GM23338 (cell line): ENCODE results near the gene HMCN2. TPM values are rescaled to one million over a fixed set of nuclear protein-coding genes. Genes with fewer than 3 reads are reported as not detected.

Source experiments
- ATAC-seq: fragments of 200-7000 bp; cut with Tn5 transposase; 3 replicates; pipeline ENCODE4 v1.9.1; 2020
- DNase-seq: peaks from one replicate; pipeline ENCODE4 v3.0.0-alpha.2; 2015; ENCODE audit warnings: low spot score
- H2AFZ ChIP-seq: fragments of 200-600 bp; sonication (generic); 2 replicates; pipeline ENCODE4 v1.8.0; 2016; ENCODE audit warnings: antibody characterized with exemption, mild to moderate bottlenecking, moderate library complexity
- H3F3A ChIP-seq: fragments of 200-600 bp; sonication (generic); replicated peaks from 2 replicates; pipeline ENCODE4 v1.8.0; 2017; ENCODE audit warnings: antibody characterized with exemption, mixed run types, low read depth
- H3K27ac ChIP-seq: fragments of 200-600 bp; sonication (generic); 2 replicates; pipeline ENCODE4 v1.6.1; 2016; ENCODE audit warnings: low read depth
- H3K27me3 ChIP-seq: fragments of 200-600 bp; sonication (generic); 2 replicates; pipeline ENCODE4 v1.8.0; 2016; ENCODE audit warnings: mild to moderate bottlenecking, mixed run types, moderate library complexity; ENCODE audit not compliant: insufficient read depth
- H3K36me3 ChIP-seq: fragments of 200-600 bp; sonication (generic); 2 replicates; pipeline ENCODE4 v1.8.0; 2016; ENCODE audit warnings: mild to moderate bottlenecking; ENCODE audit not compliant: insufficient read depth
- H3K4me1 ChIP-seq: fragments of 200-600 bp; sonication (generic); 2 replicates; pipeline ENCODE4 v1.8.0; 2016; ENCODE audit warnings: mild to moderate bottlenecking, moderate library complexity; ENCODE audit not compliant: insufficient read depth
- H3K4me2 ChIP-seq: fragments of 200-600 bp; sonication (generic); 2 replicates; pipeline ENCODE4 v1.7.1; 2017; ENCODE audit warnings: mixed run types
- H3K4me3 ChIP-seq: fragments of 200-600 bp; sonication (generic); 2 replicates; pipeline ENCODE4 v1.6.1; 2016; ENCODE audit warnings: mixed run types
- H3K79me2 ChIP-seq: fragments of 200-600 bp; sonication (generic); replicated peaks from 2 replicates; pipeline ENCODE4 v1.8.0; 2017; ENCODE audit warnings: mild to moderate bottlenecking; ENCODE audit not compliant: insufficient read depth
- H3K9me2 ChIP-seq: fragments of 200-600 bp; sonication (generic); 2 replicates; pipeline ENCODE4 v1.8.0; 2017; ENCODE audit not compliant: insufficient read depth
- H4K20me1 ChIP-seq: fragments of 200-600 bp; sonication (generic); replicated peaks from 2 replicates; pipeline ENCODE4 v1.8.0; 2017; ENCODE audit warnings: mild to moderate bottlenecking; ENCODE audit not compliant: insufficient read depth
- H3K27ac Mint-ChIP-seq: 2 replicates; pipeline ENCODE4 v1.8.0; 2020; ENCODE audit warnings: inconsistent platforms, mild to moderate bottlenecking, moderate library complexity, mixed read lengths
- H3K27me3 Mint-ChIP-seq: 3 replicates; pipeline ENCODE4 v1.8.0; 2022; ENCODE audit warnings: low read depth, mild to moderate bottlenecking, moderate library complexity, mixed read lengths, inconsistent platforms; ENCODE audit not compliant: insufficient read depth, poor library complexity
- H3K36me3 Mint-ChIP-seq: 3 replicates; pipeline ENCODE4 v1.8.0; 2021; ENCODE audit warnings: low read depth, mild to moderate bottlenecking, inconsistent platforms, moderate library complexity, mixed read lengths
- H3K4me1 Mint-ChIP-seq: 3 replicates; pipeline ENCODE4 v1.8.0; 2020; ENCODE audit warnings: mild to moderate bottlenecking, inconsistent platforms, mixed read lengths
- H3K4me3 Mint-ChIP-seq: 3 replicates; pipeline ENCODE4 v1.8.0; 2021; ENCODE audit warnings: moderate library complexity, mild to moderate bottlenecking, inconsistent platforms, mixed read lengths
- H3K9me3 Mint-ChIP-seq: 3 replicates; pipeline ENCODE4 v1.8.0; 2020; ENCODE audit warnings: moderate library complexity, mild to moderate bottlenecking, inconsistent platforms, mixed read lengths
- CREB1 ChIP-seq: fragments of 250-450 bp; sonication (Bioruptor Pico); IDR thresholded peaks from 2 replicates; pipeline ENCODE4 v1.5.0; 2020; ENCODE audit warnings: low read depth, mild to moderate bottlenecking, moderate library complexity
- ETS1 ChIP-seq: IDR thresholded peaks from 2 replicates; pipeline ENCODE4 v1.6.1; 2016; ENCODE audit warnings: antibody characterized with exemption
- EZH2 ChIP-seq: fragments of 200-600 bp; sonication (generic); IDR thresholded peaks from one replicate; pipeline ENCODE4 v1.8.0; 2017; ENCODE audit warnings: antibody characterized with exemption, mild to moderate bottlenecking, low read depth; ENCODE audit not compliant: unreplicated experiment
- EZH2phosphoT487 ChIP-seq: fragments of 200-600 bp; sonication (generic); IDR thresholded peaks from one replicate; pipeline ENCODE4 v1.8.1; 2018; ENCODE audit warnings: antibody characterized with exemption; ENCODE audit not compliant: unreplicated experiment
- JUNB ChIP-seq: IDR thresholded peaks from one replicate; pipeline ENCODE4 v1.6.1; 2016; ENCODE audit warnings: antibody characterized with exemption; ENCODE audit not compliant: unreplicated experiment
- NANOG ChIP-seq: IDR thresholded peaks from 2 replicates; pipeline ENCODE4 v1.6.1; 2016; ENCODE audit warnings: antibody characterized with exemption, borderline replicate concordance
- ZNF462 ChIP-seq: fragments of 250-450 bp; sonication (Bioruptor Pico); IDR thresholded peaks from 2 replicates; pipeline ENCODE4 v1.5.0; 2020; ENCODE audit warnings: mild to moderate bottlenecking, moderate library complexity
- polyA plus RNA-seq: library from polyadenylated mRNA; unstranded; fragments of >200 nt; fragmentation: Nextera tagmentation; extraction: Ambion mirVana; gene quantifications from 2 replicates; pipeline ENCODE4 v1.2.1, GENCODE V29; 2016
- total RNA-seq: library from RNA; depleted of rRNA; stranded (reverse); fragments of >200 nt; shearing (Covaris generic); gene quantifications from 2 replicates; pipeline ENCODE4 v1.2.3, GENCODE V29; 2014
- TF ChIP-seq, protein P1 (sequence below): IDR thresholded peaks from one replicate; pipeline ENCODE4 v1.6.1; 2018; ENCODE audit warnings: antibody characterized with exemption; ENCODE audit not compliant: unreplicated experiment

HMCN2 gene
- total and polyA plus RNA-seq, 2 experiments from 2014 or later = 1.3 to 4.7 TPM

DNA sequence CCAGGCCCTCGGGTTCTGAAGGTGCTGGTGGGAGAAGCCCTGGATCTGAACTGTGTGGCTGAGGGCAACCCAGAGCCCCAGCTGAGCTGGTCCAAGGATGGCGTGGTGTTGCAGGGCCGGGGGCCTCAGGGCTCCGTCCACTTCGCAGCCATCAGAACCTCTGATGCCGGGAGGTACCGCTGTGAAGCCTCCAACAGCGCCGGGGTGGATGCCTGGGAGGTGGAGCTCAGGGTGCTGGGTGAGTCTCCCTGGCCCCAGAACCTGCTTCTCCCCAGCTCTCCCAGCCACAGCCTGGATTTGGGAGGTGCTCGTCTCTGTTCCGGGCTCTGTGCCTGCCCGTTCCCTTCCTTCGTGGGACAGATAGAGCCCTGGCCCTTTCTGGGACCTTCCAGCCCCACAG, 75.6 kb downstream of the HMCN2 start:
- Mint-ChIP-seq H3K27ac (no peak overlapping the region), H3K4me1 (peaks cover 2% of the 10 kb centered on the region; the same call in 1 of the 3 replicates), H3K27me3 (peaks cover 2% of the 10 kb centered on the region), H3K9me3 (no peaks in the 10 kb centered on the region), H3K36me3 (no peaks in the 10 kb centered on the region), H3K4me3 (no peak overlapping the region)
- Histone ChIP-seq H2AFZ (no peak overlapping the region), H3K9me2 (no peaks in the 10 kb centered on the region), H3K79me2 (no peaks in the 10 kb centered on the region), H3F3A (peaks cover 10% of the 10 kb centered on the region; the same call in 1 of the 2 replicates), H3K4me2 (no peak overlapping the region), H3K4me3 (no peak overlapping the region), H3K4me1 (no peaks in the 10 kb centered on the region), H3K27me3 (no peaks in the 10 kb centered on the region), H3K36me3 (no peaks in the 10 kb centered on the region), H4K20me1 (no peaks in the 10 kb centered on the region), H3K27ac (no peak overlapping the region)
- TF ChIP-seq JUNB (no peak), CREB1 (no peak), ZNF462 (CRISPR knock-in tag) (no peak), ETS1 (no peak), EZH2phosphoT487 (no peak), NANOG (no peak), EZH2 (no peak)
- TF ChIP-seq, protein P1, sequence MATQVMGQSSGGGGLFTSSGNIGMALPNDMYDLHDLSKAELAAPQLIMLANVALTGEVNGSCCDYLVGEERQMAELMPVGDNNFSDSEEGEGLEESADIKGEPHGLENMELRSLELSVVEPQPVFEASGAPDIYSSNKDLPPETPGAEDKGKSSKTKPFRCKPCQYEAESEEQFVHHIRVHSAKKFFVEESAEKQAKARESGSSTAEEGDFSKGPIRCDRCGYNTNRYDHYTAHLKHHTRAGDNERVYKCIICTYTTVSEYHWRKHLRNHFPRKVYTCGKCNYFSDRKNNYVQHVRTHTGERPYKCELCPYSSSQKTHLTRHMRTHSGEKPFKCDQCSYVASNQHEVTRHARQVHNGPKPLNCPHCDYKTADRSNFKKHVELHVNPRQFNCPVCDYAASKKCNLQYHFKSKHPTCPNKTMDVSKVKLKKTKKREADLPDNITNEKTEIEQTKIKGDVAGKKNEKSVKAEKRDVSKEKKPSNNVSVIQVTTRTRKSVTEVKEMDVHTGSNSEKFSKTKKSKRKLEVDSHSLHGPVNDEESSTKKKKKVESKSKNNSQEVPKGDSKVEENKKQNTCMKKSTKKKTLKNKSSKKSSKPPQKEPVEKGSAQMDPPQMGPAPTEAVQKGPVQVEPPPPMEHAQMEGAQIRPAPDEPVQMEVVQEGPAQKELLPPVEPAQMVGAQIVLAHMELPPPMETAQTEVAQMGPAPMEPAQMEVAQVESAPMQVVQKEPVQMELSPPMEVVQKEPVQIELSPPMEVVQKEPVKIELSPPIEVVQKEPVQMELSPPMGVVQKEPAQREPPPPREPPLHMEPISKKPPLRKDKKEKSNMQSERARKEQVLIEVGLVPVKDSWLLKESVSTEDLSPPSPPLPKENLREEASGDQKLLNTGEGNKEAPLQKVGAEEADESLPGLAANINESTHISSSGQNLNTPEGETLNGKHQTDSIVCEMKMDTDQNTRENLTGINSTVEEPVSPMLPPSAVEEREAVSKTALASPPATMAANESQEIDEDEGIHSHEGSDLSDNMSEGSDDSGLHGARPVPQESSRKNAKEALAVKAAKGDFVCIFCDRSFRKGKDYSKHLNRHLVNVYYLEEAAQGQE = no peak
- DNase-seq (no peak), ATAC-seq (no peak)
